Body of pancreas (tissue), 4 donors: ENCODE data around the gene FMOD.

ENCODE experiments used
- POLR2A ChIP-seq, 3 donors: fragments of 450-650 bp; IDR thresholded peaks; one replicate each; pipeline ENCODE4 v1.6.1; 2016; ENCODE audit warnings: antibody characterized with exemption in 3 of 3, mild to moderate bottlenecking in 2 of 3
- TF ChIP-seq, protein P1 (sequence below), 7 experiments: fragments of 450-650 bp in 4 of 7; fragments of 200-600 bp in 3 of 7; sonication (generic) in 3 of 7; IDR thresholded peaks; one replicate each; pipeline ENCODE4 v1.5.1; 2016 to 2019; ENCODE audit warnings: antibody characterized with exemption in 7 of 7

DNA sequence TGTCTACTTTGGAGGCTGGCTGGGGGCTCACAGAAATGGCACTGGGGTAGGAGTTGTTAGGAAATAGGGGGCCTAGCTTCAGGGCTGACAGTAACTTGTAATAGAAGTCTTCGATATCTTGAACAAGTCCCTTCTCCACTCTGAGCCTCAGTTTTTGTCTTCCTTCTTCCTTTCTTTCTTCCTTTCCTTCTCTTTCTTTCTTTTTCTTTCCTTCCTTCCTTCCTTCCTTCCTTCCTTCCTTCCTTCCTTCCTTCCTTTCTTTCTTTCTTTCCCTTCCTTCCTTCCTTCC lies 32.7 kb downstream of the FMOD start:
- TF ChIP-seq, protein P1, sequence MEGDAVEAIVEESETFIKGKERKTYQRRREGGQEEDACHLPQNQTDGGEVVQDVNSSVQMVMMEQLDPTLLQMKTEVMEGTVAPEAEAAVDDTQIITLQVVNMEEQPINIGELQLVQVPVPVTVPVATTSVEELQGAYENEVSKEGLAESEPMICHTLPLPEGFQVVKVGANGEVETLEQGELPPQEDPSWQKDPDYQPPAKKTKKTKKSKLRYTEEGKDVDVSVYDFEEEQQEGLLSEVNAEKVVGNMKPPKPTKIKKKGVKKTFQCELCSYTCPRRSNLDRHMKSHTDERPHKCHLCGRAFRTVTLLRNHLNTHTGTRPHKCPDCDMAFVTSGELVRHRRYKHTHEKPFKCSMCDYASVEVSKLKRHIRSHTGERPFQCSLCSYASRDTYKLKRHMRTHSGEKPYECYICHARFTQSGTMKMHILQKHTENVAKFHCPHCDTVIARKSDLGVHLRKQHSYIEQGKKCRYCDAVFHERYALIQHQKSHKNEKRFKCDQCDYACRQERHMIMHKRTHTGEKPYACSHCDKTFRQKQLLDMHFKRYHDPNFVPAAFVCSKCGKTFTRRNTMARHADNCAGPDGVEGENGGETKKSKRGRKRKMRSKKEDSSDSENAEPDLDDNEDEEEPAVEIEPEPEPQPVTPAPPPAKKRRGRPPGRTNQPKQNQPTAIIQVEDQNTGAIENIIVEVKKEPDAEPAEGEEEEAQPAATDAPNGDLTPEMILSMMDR (IDR thresholded peaks at IDR 0.05), result no peak
- TF ChIP-seq POLR2A (IDR thresholded peaks at IDR 0.05), result no peak
